Progenitor cell of endocrine pancreas (in vitro differentiated cells): Measurements from ENCODE around the gene MANSC1. TPM values are rescaled to one million over a fixed set of nuclear protein-coding genes. Genes with fewer than 3 reads are reported as not detected.

Experiments used
- DNase-seq: peaks from one replicate; pipeline ENCODE4 v3.0.0; 2021; ENCODE audit warnings: low spot score; ENCODE audit not compliant: unreplicated experiment
- H3K27ac Mint-ChIP-seq: 2 replicates; pipeline ENCODE4 v1.8.0; 2021; ENCODE audit warnings: mild to moderate bottlenecking, moderate library complexity, mixed read lengths
- H3K27me3 Mint-ChIP-seq: 2 replicates; pipeline ENCODE4 v1.8.0; 2021; ENCODE audit warnings: mixed read lengths
- H3K36me3 Mint-ChIP-seq: 2 replicates; pipeline ENCODE4 v1.8.0; 2022; ENCODE audit warnings: mixed read lengths; ENCODE audit not compliant: insufficient read depth
- H3K4me1 Mint-ChIP-seq: 2 replicates; pipeline ENCODE4 v1.8.0; 2021; ENCODE audit warnings: low read depth, mixed read lengths
- H3K4me3 Mint-ChIP-seq: 2 replicates; pipeline ENCODE4 v1.8.0; 2021; ENCODE audit warnings: low read depth, mild to moderate bottlenecking, moderate library complexity, mixed read lengths
- H3K9me3 Mint-ChIP-seq: 2 replicates; pipeline ENCODE4 v1.8.0; 2021; ENCODE audit warnings: low read depth, mixed read lengths
- total RNA-seq: library from RNA; stranded (reverse); gene quantifications from 2 replicates; pipeline ENCODE4 v1.2.1, GENCODE V29; 2021
- TF ChIP-seq, protein P1 (sequence below): fragments of 200-600 bp; sonication (generic); IDR thresholded peaks from one replicate; pipeline ENCODE4 v1.5.0; 2021; ENCODE audit warnings: antibody characterized with exemption, mild to moderate bottlenecking; ENCODE audit not compliant: unreplicated experiment

The MANSC1 gene
- total RNA-seq, 1 donor from 2014 or later, result 30.7 TPM

DNA sequence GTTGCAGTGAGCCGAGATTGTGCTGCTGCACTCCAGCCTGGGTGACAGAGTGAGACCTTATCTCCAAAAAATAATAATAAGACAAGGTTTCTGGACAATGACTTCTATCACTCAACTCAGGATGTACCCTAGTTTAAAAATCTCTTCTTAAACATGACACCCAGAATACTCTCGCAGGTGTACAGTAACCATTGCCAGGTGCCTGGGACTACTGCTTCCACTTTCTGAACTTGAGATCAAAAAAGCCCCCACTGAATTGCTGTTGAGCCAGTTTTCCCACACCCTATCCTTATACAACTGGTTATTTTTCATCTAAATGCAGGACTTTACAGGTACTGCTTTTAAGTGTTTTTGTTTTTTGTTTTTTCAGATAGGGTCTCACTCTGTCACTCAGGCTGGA lies 43.1 kb upstream of the MANSC1 start:
- Mint-ChIP-seq H3K27ac (no peak overlapping the region), H3K4me3 (no peak overlapping the region), H3K27me3 (no peaks in the 10 kb centered on the region), H3K36me3 (peaks cover 5% of the 10 kb centered on the region), H3K4me1 (peaks cover 9% of the 10 kb centered on the region), H3K9me3 (peaks cover 2% of the 10 kb centered on the region)
- TF ChIP-seq, protein P1, sequence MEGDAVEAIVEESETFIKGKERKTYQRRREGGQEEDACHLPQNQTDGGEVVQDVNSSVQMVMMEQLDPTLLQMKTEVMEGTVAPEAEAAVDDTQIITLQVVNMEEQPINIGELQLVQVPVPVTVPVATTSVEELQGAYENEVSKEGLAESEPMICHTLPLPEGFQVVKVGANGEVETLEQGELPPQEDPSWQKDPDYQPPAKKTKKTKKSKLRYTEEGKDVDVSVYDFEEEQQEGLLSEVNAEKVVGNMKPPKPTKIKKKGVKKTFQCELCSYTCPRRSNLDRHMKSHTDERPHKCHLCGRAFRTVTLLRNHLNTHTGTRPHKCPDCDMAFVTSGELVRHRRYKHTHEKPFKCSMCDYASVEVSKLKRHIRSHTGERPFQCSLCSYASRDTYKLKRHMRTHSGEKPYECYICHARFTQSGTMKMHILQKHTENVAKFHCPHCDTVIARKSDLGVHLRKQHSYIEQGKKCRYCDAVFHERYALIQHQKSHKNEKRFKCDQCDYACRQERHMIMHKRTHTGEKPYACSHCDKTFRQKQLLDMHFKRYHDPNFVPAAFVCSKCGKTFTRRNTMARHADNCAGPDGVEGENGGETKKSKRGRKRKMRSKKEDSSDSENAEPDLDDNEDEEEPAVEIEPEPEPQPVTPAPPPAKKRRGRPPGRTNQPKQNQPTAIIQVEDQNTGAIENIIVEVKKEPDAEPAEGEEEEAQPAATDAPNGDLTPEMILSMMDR, result no peak
- DNase-seq, result no peak

DNA sequence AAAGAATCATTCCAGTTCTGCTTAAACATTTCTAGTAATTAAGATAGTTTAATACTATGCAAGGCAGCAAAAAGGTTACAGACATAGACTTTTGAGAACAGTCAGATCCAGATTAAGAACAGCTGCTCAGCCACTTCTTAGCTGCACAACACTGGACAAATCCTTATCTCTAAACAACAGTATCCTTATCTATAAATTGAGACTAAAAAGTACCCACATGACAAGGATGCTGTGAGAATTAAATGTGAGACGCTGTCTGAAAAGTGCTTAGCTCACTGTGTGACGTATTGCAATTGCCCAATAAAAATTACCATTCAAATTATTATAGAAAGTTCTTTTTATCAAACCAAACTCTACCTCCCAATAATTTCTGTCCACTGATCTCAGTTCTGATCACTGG lies 42.4 kb upstream of the MANSC1 start:
- DNase-seq, result no peak
- H3K4me1 Mint-ChIP-seq, result peaks cover 4% of the 10 kb centered on the region
- peaks cover 2% of the 10 kb centered on the region for H3K9me3 Mint-ChIP-seq
- H3K36me3 Mint-ChIP-seq, result peaks cover 5% of the 10 kb centered on the region
- H3K27me3 Mint-ChIP-seq, result no peaks in the 10 kb centered on the region
- no peak overlapping the region for H3K4me3 Mint-ChIP-seq
- no peak overlapping the region for H3K27ac Mint-ChIP-seq
- TF ChIP-seq, protein P1, result no peak

DNA sequence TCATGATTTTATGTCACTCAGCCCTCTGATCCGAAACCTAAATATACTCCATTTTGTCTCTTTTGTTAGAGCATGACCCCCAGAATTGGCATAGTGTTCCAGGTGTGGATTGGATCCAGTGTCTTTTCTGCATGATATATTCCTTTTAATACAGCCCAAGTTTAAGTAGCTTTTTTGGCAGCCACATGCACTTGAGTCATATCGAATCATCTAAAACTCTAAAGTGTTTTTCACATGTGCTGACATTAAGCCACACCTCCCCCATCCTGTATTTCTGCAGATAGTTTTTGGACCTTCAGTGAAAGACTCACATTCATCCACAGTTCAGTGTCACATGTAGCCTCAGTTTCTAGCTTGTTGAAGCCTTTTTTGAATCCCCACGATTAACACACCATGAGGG lies 37.5 kb upstream of the MANSC1 start:
- peaks cover 27% of the 10 kb centered on the region for H3K4me1 Mint-ChIP-seq
- H3K27me3 Mint-ChIP-seq, result no peaks in the 10 kb centered on the region
- no peaks in the 10 kb centered on the region for H3K9me3 Mint-ChIP-seq
- H3K27ac Mint-ChIP-seq, result no peak overlapping the region
- TF ChIP-seq, protein P1, result no peak
- peaks cover 7% of the 10 kb centered on the region for H3K36me3 Mint-ChIP-seq
- H3K4me3 Mint-ChIP-seq, result no peak overlapping the region
- no peak for DNase-seq

DNA sequence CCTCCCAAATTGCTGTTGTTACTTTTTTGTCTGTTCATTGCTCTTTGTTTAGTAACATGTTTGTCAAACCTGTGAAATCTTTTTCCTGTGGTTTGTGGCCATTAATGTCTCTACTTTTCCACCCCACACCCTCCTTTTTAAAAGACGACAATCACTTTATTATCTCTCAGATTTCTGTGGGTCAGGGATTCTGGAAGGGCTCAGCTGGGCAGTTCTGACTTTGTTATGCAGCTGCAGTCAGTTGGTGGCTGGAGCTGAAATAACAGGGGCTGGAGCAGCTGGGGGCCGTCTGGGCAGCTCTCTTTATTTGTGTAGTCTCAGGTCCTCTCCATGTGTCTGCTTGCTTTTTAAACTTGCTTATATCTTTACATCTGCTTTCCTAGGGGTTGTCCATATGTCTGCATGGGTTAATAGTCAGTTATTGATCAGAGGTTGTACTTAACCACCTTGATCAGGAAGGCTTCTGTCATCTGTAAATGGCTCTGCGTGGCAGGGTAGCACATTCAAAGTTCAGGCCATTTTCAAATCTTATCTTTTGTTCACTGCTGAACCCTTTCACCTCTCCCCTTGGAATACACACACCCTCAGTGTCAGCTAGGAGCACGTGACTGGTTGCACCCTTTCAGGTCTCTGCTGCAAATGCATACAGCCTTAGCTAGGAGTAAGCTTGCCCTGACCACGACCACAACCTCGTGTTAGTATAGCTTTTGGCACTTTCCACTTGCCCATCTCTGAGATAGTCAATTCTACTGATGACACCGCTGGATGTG lies 34.7 kb upstream of the MANSC1 start:
- H3K4me1 Mint-ChIP-seq, result peaks cover 31% of the 10 kb centered on the region
- peak overlapping the region; percentile 95 for H3K27ac Mint-ChIP-seq

DNA sequence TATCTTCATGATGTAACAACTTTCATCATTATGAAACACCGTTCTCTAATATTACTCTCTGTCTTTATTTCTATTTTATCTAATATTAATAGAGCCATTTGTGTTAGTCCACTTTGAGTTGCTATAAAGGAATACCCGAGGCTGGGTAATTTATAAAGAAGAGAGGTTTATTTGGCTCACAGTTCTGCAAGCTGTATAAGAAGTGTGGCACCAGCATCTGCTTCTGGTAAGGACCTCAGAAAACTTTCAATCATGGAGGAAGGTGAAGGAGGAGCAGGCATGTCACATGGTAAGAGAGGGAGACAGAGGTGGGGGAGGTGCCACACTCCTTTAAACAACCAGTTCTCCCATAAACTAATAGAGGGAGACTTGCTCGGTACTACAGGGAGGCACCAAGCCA lies 31.9 kb upstream of the MANSC1 start:
- Mint-ChIP-seq H3K36me3 (peaks cover 9% of the 10 kb centered on the region), H3K9me3 (peaks cover 9% of the 10 kb centered on the region), H3K27me3 (no peaks in the 10 kb centered on the region), H3K27ac (no peak overlapping the region), H3K4me3 (no peak overlapping the region), H3K4me1 (peaks cover 30% of the 10 kb centered on the region)
- TF ChIP-seq, protein P1, result no peak
- no peak for DNase-seq

More for the DNA sequence above, 34.7 kb upstream of the MANSC1 start:
- Mint-ChIP-seq H3K27me3 (no peaks in the 10 kb centered on the region), H3K4me3 (peak overlapping the region; percentile 12), H3K36me3 (peaks cover 10% of the 10 kb centered on the region), H3K9me3 (peaks cover 9% of the 10 kb centered on the region)
- no peak for DNase-seq
- TF ChIP-seq, protein P1, result no peak
